GM04504 (cell line): ENCODE measurements around the gene PRDX1.

ENCODE experiments used
- DNase-seq: peaks from one replicate; pipeline ENCODE4 v3.0.0-alpha.2; 2012; ENCODE audit warnings: low read depth

PRDX1 gene

GRCh38 chr1:45521413-45522323 is at the start of gene PRDX1:
Gene PRDX1 (minus strand): TSS chr1:45521884. CDS start chr1:45519043, 2,841 bp downstream.
- peak; percentile 93 for DNase-seq

GRCh38 chr1:45570631-45571030 is 48.9 kb upstream of the PRDX1 start:
- no peak for DNase-seq

- peak; percentile 54 for DNase-seq
These were observed 48.4 kb upstream of the PRDX1 start for GRCh38 chr1:45569962-45570581.

- no peak for DNase-seq
These were observed 47.9 kb upstream of the PRDX1 start for GRCh38 chr1:45569571-45569961.

GRCh38 chr1:45568421-45568820 is 46.7 kb upstream of the PRDX1 start:
- DNase-seq: no peak

- no peak for DNase-seq
These were observed 46.2 kb upstream of the PRDX1 start for GRCh38 chr1:45567911-45568310.

- no peak for DNase-seq
These were observed 45.0 kb upstream of the PRDX1 start for GRCh38 chr1:45566722-45567121.

- DNase-seq: no peak
These were observed 42.2 kb upstream of the PRDX1 start for GRCh38 chr1:45563843-45564242.

- DNase-seq: no peak
These were observed 35.8 kb upstream of the PRDX1 start for GRCh38 chr1:45557422-45557944.

- DNase-seq: no peak
These were observed 32.5 kb upstream of the PRDX1 start for GRCh38 chr1:45554198-45554597.

- no peak for DNase-seq
These were observed 30.6 kb upstream of the PRDX1 start for GRCh38 chr1:45552331-45552730.

GRCh38 chr1:45551684-45552083 is 30.0 kb upstream of the PRDX1 start:
- no peak for DNase-seq

- peak; percentile 65 for DNase-seq
These were observed 29.0 kb upstream of the PRDX1 start, which contains the start of gene AKR1A1 for GRCh38 chr1:45550401-45551351. Gene AKR1A1 (plus strand): TSS chr1:45550826. CDS start chr1:45561795, 10,969 bp downstream.

GRCh38 chr1:45545553-45546310 is 24.0 kb upstream of the PRDX1 start:
- no peak for DNase-seq

GRCh38 chr1:45545019-45545493 is 23.4 kb upstream of the PRDX1 start:
- no peak for DNase-seq

- no peak for DNase-seq
These were observed 22.8 kb upstream of the PRDX1 start for GRCh38 chr1:45544530-45544929.

GRCh38 chr1:45543581-45544417 is 22.1 kb upstream of the PRDX1 start:
- DNase-seq: no peak

GRCh38 chr1:45542591-45542990 is 20.9 kb upstream of the PRDX1 start:
- DNase-seq: no peak

GRCh38 chr1:45541193-45541592 is 19.5 kb upstream of the PRDX1 start:
- DNase-seq: no peak

- DNase-seq: no peak
These were observed 15.2 kb upstream of the PRDX1 start for GRCh38 chr1:45536886-45537285.
